GM18873 (cell line): ENCODE results near the gene SLC4A7.
A peak's percentile ranks its signal among the peaks of the same experiment; 100 is the strongest.
"Not testable (repeated sequence)": the region's sequence is repeated elsewhere in the genome, so short reads cannot be mapped to it uniquely, and the experiment has no call there.

Source experiments
- ATAC-seq: cut with Tn5 transposase; IDR thresholded peaks from one replicate; pipeline ENCODE4 v1.9.1; 2021; ENCODE audit warnings: mild to moderate bottlenecking, moderate library complexity, moderate number of reproducible peaks; ENCODE audit not compliant: unreplicated experiment, low FRiP score

The SLC4A7 gene

DNA sequence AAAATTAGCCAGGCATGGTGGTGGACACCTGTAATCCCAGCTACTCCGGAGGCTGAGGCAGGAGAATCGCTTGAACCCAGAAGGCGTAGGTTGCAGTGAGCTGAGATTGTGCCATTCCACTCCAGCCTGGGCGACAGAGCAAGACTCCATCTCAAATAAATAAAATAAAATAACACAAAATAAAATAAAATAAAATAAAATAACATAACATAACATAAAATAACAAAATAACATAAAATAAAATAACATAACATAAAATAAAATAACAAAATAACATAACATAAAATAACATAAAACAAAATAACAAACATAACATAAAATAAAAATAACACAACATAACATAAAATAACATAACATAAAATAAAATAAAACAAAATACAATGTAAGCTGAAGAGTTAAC lies 45.8 kb downstream of the SLC4A7 start:
- ATAC-seq, result not testable (repeated sequence)

DNA sequence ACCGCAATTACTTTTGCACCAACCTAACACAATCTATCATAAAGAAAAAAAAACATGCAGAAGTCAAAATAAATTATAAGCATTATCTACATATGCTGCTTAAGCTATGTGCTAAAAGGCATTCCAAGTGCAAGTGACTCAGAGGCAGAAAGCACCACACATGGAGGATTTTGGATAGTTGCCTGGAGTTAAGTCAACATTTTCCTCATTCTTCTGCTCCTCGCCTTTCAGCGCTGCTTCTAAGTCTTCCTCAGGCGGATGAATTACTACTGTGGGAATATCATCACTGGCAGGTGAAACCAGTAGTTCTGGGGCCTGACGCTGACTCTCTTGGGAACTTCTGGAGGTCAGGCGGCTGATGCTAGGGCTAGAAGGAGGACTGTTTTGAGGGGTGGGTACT lies 53.1 kb downstream of the SLC4A7 start:
- ATAC-seq, result no peak

DNA sequence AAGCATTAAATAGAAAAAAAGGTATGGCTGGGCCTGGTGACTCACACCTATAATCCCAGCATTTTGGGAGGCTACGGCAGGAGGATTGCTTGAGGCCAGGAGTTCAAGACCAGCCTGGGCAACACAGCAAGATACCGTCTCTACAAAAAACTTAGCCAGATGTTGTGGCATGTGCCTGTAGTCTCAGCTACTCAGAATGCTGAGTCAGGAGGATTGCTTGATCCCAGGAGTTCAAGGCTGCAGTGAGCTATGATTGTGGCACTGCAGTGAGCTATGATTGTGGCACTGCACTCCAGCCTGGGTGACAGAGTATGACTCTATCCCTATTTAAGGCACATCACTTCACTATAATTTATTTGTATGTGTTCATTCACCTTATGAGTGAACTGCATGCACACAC lies 54.3 kb downstream of the SLC4A7 start:
- ATAC-seq, result no peak

DNA sequence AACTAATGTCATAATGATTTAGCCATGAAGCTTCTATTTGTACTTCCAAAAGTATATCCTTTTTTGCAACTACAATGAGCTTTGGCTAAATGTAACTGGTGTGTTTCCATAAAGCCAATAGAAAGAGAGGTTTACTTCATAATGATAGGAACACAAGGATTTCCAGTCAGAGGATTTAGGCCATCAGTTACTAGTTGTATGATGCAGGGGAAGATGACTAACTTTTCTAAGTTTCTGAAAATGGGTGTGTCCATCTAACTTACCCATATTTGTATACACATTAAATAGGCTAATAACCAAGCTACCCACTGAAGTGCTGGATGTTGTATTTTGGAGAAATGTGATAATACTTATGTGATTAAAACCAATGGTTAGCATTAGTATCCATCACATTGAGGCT lies 55.7 kb downstream of the SLC4A7 start:
- ATAC-seq, result no peak

DNA sequence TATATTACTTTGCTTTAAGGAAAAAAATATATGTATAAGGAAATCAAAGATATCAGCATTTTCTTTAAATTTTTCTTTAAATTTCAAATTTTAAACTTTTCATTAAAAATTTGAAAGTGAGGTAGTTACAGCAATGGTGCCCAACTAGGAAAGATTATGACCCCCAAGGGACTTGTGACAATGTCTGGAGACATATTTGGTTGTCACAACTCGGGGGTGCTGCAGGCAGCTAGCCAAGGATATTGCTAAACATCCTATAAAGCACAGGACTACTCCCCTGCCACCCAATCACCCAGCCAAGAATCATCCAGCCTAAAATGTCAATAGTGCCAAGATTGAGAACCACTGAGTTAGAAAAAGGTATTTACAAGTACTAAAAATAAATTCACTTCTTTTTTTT lies 57.3 kb downstream of the SLC4A7 start:
- ATAC-seq, result no peak

DNA sequence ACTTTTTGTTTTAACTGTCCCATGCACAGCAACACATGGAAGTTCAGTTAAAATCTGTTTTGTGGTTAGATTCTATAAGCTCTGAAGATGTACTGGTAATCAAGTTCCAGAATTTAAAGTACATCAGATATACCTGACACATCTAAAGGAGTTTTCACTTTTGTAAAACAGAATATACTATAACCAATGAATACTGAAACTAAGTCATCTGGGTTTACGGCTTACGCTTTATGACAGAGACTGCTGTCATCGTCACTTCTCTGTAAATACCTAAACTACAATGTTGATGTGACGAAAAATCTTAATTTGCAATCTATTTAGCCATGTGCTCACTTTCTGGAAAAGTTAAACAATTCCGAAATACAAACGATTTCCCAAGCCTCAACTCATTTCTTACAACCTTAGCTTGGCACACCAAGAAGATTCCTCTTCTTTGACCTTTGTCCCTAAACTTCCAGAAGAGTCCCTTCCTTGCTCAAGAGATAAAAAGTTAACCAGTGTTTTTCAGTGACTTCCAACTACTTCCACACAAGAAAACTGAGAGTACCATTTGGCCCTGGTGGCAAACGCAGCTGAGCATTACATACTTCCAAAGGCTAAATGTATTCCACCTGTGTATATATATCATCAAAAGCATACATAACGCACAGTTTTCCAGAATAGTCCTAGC lies 58.2 kb downstream of the SLC4A7 start:
- ATAC-seq, result no peak

DNA sequence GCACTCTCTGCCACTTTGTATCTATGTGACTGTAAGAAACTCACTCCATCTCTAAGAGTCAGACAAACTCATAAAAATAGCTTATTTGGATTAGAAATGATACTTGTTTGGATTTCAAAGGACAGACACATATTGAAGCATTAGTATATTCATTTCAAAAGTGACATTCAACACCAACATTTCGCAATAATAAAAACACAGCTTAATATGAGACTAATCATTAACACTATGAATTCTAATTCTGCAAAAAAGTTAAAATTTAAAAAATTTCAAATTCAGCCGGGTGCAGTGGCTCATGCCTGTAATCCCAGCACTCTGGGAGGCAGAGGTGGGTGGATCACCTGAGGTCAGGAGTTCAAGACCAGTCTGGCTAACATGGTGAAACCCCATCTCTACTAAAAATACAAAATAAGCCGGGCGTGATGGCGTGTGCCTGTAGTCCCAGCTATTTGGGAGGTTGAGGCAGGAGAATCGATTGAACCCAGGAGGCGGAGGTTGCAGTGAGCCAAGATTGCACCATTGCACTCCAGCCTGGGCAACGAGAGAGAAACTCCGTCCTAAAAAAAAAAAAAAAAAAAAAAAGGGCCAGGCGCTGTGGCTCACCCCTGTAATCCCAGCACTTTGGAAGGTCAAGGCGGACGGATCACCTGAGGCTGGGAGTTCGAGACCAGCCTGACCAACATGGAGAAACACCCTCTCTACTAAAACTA lies 59.2 kb downstream of the SLC4A7 start:
- not testable (repeated sequence) for ATAC-seq

DNA sequence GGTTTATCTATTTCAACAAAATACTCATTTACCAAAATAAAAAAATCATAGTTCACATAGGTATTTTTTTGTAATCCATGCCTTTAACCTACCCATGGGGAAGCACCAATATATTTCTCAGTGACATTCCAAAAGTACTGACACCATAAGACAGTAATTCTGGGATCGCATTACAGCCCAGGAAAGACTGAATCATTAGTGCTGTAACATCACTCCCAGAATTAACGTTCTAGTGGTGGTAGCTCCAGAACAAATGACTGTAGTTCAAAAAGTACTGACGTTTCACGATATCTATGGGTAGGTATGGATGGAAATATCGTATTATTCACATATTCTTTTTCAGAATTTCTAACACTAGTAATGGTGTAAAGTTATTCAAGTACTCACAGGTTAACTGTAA lies 60.7 kb downstream of the SLC4A7 start:
- ATAC-seq, result no peak

DNA sequence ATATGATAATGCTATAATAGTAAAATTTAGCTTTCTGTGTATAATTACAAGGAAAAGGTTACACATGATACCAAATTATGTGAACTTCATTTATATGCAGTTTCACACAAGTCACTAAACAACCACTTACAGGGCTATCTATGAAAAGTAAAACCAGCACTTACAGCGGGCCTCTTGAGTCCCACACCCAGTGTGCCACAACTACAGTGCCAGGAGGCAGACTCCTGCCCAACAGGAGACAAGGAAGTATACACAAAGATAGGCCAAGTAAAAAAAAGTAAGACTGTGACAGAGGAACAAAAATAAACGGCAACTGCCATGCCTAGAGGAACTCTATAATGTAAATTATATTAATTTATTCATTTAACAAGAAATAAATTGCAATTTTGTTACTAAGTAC lies 61.6 kb downstream of the SLC4A7 start:
- ATAC-seq, result no peak

DNA sequence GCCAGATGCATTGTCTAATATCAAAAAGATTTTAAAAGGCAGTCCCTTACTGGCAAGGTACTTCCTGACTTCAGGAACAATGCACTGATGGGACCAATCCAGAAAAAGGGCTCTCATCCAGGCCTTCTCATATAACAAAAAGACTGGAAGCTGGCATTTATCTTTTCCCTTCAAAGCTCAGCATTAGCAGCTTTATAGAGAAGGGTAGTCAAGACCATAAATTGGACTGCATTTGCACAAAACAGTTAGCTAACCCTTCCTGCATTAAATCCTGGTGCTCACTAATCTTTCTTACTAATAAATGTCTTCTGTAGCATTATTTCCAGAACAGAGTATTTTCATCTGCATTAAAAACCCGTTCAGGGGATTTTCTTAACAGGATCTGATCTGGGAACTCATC lies 69.0 kb downstream of the SLC4A7 start:
- ATAC-seq, result no peak

DNA sequence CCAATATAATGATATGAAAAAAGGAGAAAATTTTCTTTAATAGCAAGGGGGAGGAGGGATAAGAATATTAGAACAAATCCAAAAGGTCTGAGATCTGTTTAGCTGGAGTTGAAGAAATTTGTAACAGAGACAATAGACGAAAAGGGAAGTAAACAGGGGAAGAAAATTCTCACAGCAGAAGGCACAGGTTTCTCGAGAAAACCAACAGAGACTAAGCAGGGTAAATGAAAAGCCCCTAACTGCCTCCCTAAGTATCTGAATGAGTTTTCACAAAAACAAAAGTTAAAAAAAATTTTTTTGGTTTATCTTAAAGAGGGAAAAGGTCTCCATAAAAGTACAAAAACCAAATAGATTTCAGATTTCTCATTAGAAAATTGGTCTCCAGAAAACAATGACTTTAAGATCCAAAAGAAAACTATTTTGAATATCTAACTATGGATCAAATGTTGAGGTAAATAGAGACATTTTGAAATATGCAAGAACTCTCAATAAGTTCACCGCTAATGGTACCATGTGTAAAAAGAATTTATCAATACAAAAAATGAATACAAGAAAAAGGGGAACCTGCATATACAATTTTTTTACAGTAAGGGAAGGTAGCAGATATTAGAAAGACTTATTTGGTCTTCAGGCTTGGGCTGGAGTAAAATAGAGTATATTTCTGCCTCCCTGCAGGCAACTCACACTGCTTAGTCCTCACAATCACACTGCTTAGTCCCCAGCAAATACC lies 91.1 kb downstream of the SLC4A7 start:
- peak; percentile 79 for ATAC-seq

DNA sequence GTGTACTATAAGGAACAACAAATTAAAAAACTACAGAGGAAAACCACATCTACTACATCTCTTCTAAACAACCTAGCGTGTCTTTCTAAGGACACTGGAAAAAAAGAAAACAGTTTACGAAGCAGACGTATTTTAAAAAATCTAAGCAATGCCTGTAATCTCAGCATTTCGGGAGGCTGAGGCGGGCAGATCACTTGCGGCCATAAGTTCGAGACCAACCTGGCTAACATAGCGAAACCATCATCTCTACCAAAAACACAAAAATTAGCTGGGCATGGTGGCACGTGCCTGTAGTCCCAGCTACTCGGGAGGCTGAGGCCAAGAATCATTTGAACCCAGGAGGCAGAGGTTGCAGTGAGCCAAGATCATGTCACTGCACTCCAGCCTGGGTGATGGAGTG lies 91.8 kb downstream of the SLC4A7 start:
- ATAC-seq, result not testable (repeated sequence)

DNA sequence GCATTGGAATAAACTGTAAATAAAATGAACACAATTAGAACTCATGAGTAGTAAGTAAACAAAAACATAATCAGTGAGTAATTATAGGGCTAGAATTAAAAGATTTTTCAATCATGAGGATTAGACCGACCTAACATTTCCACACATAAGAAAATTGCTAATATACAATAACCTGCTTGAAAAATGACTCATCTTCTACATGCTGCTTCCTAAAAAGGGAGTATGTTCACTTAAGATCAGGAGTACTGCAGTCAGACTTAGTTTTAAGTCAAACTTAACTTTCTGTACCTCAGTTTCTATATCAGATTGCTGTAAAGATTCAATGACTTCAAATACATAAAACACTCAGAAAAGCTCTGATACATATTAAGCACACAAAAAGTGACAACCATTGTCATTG lies 92.4 kb downstream of the SLC4A7 start:
- no peak for ATAC-seq

DNA sequence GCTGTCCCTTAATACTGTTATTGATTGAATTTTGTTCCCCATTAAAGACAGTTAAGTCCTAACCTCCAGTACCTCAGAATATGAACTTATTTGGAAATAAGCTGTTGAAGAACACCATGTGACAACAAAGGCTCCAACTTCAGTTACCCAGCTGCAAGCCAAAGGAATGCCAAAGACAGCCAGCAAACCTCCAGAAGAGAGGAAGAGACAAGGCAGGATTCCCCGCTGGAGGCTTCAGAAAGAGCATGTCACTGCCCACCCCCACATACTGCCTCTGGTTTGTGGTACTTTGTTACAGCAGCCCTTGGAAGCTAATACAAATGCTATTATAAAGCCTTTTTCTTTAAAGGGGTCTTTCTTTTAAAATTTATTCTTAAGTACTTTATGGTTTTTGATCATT lies 96.6 kb downstream of the SLC4A7 start:
- ATAC-seq, result no peak

DNA sequence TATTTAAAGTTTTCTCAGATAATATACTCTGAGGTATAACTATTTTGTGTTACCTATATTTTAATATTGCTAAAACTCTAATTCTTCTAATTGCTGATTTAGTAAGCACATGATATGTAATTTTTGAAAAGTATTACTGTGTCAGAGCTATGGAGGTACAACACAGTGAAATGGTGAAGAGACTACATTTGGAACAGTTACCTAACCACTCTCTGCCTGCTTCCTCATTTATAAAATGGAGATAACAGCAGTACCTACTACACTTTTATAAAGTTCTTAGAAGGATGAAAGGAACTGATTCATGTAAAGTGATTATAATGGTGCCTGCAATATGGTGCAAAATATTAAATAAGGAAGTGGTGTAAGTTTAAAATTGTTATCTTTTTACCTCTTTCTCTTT lies 98.7 kb downstream of the SLC4A7 start:
- ATAC-seq, result no peak

DNA sequence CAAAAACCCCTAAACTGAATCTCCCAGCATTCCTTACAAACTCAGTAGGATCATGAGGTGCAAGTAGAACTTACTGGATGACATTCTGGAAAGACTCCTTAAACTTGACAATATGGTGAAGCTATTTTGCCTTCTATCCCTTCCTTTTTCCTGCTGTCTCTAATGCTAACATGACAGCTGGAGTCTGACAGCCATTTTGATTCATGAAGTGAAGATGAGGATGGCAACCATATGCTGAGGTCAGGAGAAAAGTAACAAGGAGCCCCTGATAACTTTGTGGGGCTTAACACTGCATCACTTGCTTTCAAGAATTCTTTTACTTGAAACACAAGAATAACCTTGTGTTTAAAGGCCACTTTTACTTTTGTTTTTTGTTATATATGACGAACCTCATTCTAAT lies 100.0 kb downstream of the SLC4A7 start:
- ATAC-seq, result no peak

DNA sequence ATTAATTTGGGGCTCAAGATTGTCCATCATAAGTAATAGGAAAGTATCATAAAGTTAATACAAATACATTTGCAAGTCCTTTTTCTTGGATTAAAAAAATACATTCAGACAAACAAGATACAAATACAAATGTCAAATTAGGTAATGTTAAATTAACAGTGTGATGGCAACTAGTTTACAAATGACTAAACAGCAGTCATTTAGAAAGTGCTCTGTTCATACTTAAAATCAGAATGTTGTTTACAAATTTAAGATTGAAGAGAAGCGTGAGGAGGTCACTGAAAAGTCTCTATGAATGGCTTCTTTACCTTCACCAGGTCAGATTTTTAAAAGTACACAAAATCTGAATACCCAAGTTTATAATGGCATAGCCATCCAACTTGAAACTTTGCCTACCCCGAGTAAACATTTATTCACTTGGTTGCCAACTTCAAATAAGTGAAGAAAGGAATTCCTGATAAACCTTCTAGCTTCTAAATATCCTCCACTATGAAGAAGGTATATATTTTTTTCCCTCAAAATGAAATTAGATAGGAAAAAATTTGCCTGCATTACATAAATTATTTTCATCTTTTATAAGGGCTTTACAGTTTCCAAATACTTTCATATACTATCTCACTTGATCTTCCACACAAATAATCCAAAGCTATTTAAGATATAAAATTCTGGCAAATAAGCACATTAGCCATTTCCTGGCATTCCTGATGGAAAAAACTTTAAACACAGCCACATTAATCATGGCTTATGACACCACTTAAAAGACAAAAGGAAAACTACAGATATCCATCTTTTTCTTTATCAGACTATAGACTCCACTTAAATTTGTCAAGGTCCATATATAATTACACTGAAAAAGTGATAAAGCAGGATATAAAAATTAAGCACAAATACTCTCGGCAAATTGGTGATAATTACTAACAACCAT lies 103.5 kb downstream of the SLC4A7 start:
- ATAC-seq, result no peak

DNA sequence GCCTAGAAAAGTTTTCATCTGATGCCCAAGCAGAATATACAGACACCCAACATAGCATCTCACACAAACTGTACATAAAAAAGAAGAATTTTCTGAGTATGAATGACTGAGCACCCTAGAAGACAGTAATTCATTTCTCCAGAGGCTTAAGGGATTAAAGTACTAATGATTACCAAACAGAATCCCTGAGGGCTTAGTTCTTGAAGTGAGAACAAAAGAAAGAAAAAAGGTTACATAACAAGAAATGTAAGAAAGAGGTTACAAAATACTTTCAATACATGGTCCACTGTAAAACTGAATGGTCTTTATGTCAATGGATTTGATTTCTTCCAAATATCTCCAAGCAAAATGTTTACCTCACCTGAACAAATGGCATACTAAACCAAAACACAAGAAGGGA lies 105.9 kb downstream of the SLC4A7 start:
- no peak for ATAC-seq

DNA sequence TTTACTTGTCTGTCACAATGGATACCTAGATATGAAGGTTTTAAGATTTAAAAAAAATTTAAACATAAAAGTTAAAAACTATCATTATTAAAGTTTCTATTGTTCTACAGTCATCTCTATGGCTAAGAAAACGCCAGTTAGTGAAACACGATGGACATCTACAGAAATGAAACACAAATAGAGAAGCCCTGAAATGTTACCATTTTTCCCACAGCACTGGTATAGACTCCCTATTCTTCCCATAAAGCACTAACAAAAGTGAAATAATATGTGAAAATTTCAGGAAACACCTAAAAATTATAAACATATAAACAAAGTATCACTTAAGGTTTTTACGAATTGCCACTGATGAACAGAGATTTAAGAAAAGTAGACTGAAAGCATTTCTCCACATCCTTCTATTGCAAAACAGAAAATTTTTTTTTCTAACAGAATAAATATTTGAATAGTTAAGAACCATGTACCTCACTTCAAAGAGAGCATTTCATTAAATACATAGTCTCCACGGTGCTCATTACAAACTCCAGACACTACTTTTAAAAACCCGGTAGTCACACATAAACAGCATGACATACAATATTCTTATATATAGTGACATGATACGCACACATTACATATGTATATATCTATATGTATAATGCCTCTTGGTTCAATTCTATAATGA lies 107.9 kb downstream of the SLC4A7 start:
- ATAC-seq, result no peak
